DMS 273 (cell line): ENCODE data around the gene COG5.

Experiments used
- DNase-seq: peaks from one replicate; lab custom pipeline; 2025; ENCODE audit not compliant: unreplicated experiment; lab: John Stamatoyannopoulos, UW

The COG5 gene

GRCh38 chr7:107464666-107465226, 99.0 kb downstream of the COG5 start:
- DNase-seq, result no peak

GRCh38 chr7:107463139-107464078, 100.3 kb downstream of the COG5 start:
- DNase-seq, result peak; percentile 81

- DNase-seq, result no peak
Observed at GRCh38 chr7:107461938-107462533, 101.7 kb downstream of the COG5 start.

DNA sequence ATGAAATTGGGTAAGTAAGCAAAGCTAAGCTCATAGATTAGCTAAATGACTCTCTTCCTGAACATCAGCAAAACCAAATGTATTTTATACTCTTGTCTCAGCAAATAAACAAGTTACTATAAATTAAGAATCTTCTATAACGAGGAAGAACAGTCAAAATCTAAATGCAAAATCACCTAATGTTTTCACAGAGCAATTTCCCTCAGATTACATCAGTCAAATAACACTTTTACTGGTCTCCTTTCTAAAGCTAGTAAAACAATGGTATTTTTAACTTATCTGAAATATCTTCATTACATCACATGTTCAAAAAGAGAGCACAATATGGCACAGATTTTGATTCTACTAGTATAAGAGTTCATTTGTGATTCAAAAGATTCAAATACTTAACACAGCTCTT, 110.3 kb downstream of the COG5 start:
- DNase-seq, result no peak

DNA sequence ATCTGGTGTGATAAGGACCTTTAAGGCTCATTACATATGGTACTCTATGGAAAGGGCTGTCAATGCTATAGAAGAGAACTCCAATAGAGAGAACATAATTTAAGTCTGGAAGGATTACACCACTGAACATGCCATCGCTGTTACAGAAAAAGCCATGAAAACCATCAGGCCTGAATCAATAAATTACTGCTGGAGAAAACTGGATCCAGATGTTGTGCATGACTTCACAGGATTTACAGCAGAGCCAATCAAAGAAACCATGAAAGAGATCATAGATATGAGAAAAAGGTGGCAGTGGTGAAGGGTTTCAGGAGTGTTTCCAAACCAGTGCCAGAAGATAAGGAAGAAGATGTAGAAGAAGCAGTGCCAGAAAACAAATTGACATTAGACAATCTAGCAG, 112.8 kb downstream of the COG5 start:
- no peak for DNase-seq

DNA sequence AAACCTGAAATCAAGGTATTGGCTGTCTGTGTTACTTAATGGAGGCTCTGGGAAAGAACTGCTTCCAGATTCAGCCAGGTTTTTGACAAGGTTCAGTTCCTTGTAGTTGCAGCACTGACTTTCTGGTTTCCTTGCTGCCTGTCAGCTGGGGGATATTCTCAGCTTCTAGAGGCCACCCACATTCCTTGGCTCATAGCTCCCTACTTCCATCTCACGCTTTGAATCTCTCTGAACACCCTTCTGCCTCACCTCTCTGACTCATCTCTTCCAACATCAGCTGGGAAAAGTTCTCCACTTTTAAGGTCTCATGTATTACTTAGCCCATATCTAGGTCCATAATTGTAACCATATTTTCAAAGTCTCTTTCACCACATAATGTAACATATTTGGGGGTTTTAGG, 116.7 kb downstream of the COG5 start:
- no peak for DNase-seq

GRCh38 chr7:107446531-107446930, 117.2 kb downstream of the COG5 start:
- no peak for DNase-seq

- no peak for DNase-seq
Observed at GRCh38 chr7:107442678-107443077, 121.0 kb downstream of the COG5 start.

GRCh38 chr7:107441581-107442422, 121.9 kb downstream of the COG5 start:
- no peak for DNase-seq

DNA sequence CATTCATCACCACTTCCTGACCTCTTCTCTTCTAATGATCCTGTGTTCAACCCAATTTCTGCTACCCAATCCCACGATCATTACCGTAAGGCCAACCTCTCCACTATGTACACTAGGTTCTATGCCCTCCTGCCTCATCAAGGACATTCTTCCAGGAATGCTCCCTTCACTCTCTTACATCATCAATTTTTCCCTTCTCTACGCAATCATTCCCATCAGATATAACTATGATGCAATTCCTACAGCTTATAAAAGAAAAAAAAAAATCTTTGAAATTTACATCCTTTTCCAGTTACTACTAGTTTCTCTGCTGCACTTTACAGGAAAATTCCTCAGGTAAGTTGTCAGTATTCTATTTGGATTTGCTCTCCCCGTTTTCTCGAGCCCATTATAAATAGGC, 124.7 kb downstream of the COG5 start:
- DNase-seq, result no peak

GRCh38 chr7:107435749-107436148, 128.0 kb downstream of the COG5 start:
- DNase-seq, result no peak

GRCh38 chr7:107432261-107432660, 131.5 kb downstream of the COG5 start:
- DNase-seq, result no peak

DNA sequence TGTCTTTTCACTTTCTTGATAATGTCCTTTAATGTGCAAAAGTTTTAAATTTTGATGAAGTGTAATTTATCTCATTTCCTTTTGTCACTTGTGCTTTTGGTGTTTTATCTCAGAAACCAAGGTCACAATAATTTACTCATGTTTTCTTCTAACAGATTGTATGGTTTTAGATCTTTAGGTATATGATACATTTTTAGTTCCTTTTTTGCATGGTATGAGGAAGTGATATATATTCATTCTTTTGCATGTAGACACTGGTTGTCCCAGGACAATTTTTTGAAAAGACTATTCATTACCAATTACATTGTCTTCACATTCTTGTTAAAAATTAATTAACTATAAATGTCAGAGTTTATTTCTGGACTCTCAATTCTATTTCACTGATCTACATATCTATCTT, 133.7 kb downstream of the COG5 start:
- DNase-seq, result no peak

GRCh38 chr7:107428642-107429041, 135.1 kb downstream of the COG5 start:
- no peak for DNase-seq

- DNase-seq, result no peak
Observed at GRCh38 chr7:107427462-107427861, 136.3 kb downstream of the COG5 start.

DNA sequence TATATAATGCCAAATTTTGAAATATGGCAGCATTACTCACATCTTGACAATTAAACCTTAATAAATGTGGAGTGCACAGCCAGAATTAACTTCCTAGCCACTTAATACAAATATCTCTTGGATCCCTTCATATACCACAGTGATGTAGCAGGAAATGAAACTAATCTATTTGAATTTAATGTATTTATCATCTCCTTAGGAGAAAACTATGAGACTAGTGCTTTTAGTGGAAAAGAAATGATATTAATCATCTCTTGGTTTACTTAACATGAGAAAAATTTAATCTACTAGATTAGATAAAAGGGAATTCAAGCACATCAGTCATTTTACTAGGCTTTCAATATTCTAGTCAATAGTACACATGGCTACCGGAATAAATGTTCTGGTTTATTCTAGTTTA, 149.5 kb downstream of the COG5 start:
- no peak for DNase-seq

- DNase-seq, result no peak
Observed at GRCh38 chr7:107408349-107408748, 155.4 kb downstream of the COG5 start.

DNA sequence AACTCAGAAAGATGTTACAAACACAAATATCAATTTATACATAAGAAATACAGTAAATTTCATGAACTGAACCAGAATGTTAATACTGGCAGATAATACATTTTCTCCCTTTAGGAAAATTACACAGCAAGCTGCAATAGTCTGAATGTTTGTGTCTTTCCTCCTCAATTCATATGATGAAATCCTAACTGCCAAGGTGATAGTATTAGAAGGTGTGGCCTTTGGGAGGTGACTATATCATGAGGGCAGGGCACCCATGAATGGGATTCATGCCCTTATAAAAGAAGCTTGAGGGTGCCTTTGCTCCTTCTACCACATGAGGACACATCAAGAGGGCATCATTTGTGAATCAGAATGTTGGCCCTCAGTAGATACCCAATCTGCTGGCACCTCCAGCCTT, 158.2 kb downstream of the COG5 start:
- DNase-seq, result no peak

GRCh38 chr7:107404740-107405537, 158.8 kb downstream of the COG5 start:
- DNase-seq, result no peak

DNA sequence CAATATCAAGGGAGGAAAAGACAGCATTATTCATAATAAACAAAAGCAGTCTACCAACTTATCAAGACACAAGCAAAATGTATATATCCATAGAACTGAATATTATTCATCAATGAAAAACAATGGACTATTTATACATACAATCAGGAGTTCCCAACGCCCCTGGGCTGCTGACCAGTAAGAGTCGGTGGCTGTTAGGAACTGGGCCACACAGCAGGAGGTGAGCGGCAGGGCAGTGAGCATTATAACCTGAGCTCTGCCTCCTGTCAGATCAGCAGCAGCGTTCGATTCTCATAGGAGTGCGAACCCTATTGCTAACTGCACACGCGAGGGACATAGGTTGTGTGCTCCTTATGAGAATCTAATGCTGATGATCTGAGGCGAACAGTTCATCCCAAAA, 165.6 kb downstream of the COG5 start:
- no peak for DNase-seq

DNA sequence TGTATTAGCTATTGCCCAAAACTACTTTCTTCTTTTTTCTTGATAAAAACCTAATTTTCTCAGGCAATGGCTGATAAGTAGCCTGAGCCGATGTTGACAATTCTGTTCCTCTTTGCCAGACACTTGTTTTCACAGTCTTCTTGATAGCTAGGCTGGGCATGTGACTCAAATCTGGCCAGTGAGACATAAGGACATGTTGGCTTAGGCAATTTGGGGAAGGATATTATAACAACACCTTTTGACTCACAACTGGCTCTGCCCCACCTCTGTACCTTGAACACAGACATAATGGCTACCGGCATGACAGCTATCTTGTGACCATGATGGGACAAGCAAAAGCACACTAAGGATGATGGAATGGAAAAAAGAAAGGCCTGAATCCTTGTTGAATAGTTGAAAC, 166.7 kb downstream of the COG5 start:
- DNase-seq, result no peak
